CD14-positive monocyte (primary cell): ENCODE results near the gene GRAP. TPM values are rescaled to one million over a fixed set of nuclear protein-coding genes. Genes with fewer than 3 reads are reported as not detected.
A peak's percentile ranks its signal among the peaks of the same experiment; 100 is the strongest.

ENCODE experiments used
- DNase-seq, 3 donors: peaks; one replicate each; pipeline ENCODE4 v3.0.0-alpha.2; 2011 to 2022
- H2AFZ ChIP-seq: 2 replicates; pipeline ENCODE4 v1.6.0; 2012; ENCODE audit warnings: mild to moderate bottlenecking, low read depth, low read length, inconsistent platforms; ENCODE audit not compliant: insufficient read depth, poor library complexity, severe bottlenecking
- H3K27ac ChIP-seq, 2 donors: 1 replicate in 1 of 2; 2 replicates in 1 of 2; pipeline ENCODE4 v1.5.1; 2012 to 2013; ENCODE audit warnings: low read length in 2 of 2, control low read depth in 1 of 2, inconsistent platforms in 1 of 2, low read depth in 1 of 2, mild to moderate bottlenecking in 1 of 2
- H3K27me3 ChIP-seq, 2 donors: one replicate each; pipeline versions ENCODE4 v1.6.0 to v1.6.1; 2011 to 2013; ENCODE audit warnings: low read length in 2 of 2; ENCODE audit not compliant: control insufficient read depth in 2 of 2, insufficient read depth in 2 of 2
- H3K36me3 ChIP-seq, 2 donors: replicated peaks in 1 of 2; 1 replicate in 1 of 2; 2 replicates in 1 of 2; pipeline versions ENCODE4 v1.5.1 to v1.6.1; 2012 to 2013; ENCODE audit warnings: low read length in 2 of 2, control low read depth in 1 of 2, inconsistent platforms in 1 of 2, mild to moderate bottlenecking in 1 of 2; ENCODE audit not compliant: insufficient read depth in 2 of 2, control insufficient read depth in 1 of 2
- H3K4me1 ChIP-seq, 2 donors: 1 replicate in 1 of 2; 2 replicates in 1 of 2; pipeline versions ENCODE4 v1.5.1 to v1.6.1; 2012 to 2013; ENCODE audit warnings: low read length in 2 of 2, control low read depth in 1 of 2, inconsistent platforms in 1 of 2, mild to moderate bottlenecking in 1 of 2, moderate library complexity in 1 of 2; ENCODE audit not compliant: insufficient read depth in 2 of 2, control insufficient read depth in 1 of 2
- H3K4me2 ChIP-seq: replicated peaks from 2 replicates; pipeline ENCODE3; 2012; ENCODE audit warnings: low read length, moderate library complexity, mild to moderate bottlenecking; ENCODE audit not compliant: poor library complexity, severe bottlenecking; ENCODE audit errors: extremely low read depth
- H3K4me3 ChIP-seq, 3 experiments: fragments of 200-600 bp in 1 of 3; sonication (generic) in 1 of 3; replicated peaks in 1 of 3; 1 replicate in 2 of 3; 2 replicates in 1 of 3; pipeline ENCODE4 v1.5.1; 2011 to 2013; ENCODE audit warnings: low read length in 3 of 3, mild to moderate bottlenecking in 3 of 3, control low read depth in 2 of 3, low read depth in 2 of 3, inconsistent platforms in 1 of 3, moderate library complexity in 1 of 3
- H3K79me2 ChIP-seq: 2 replicates; pipeline ENCODE4 v1.6.0; 2012; ENCODE audit warnings: mild to moderate bottlenecking, control low read depth, inconsistent platforms, low read length, moderate library complexity; ENCODE audit not compliant: insufficient read depth
- H3K9ac ChIP-seq: 2 replicates; pipeline ENCODE4 v1.6.0; 2017; ENCODE audit warnings: low read length, mild to moderate bottlenecking; ENCODE audit not compliant: insufficient read depth, poor library complexity, severe bottlenecking
- H3K9me3 ChIP-seq, 2 donors: replicated peaks in 1 of 2; 1 replicate in 1 of 2; 2 replicates in 1 of 2; pipeline versions ENCODE4 v1.5.1 to v1.6.1; 2012 to 2013; ENCODE audit warnings: low read length in 2 of 2, control low read depth in 1 of 2; ENCODE audit not compliant: control insufficient read depth in 1 of 2, insufficient read depth in 1 of 2
- H4K20me1 ChIP-seq: 2 replicates; pipeline ENCODE4 v1.6.0; 2012; ENCODE audit warnings: mild to moderate bottlenecking, low read length, control low read depth, moderate library complexity; ENCODE audit not compliant: insufficient read depth
- H3K27ac Mint-ChIP-seq, 7 donors: one replicate each; pipeline ENCODE4 v1.8.0; 2020; ENCODE audit warnings: mild to moderate bottlenecking in 7 of 7, mixed read lengths in 7 of 7, moderate library complexity in 6 of 7, inconsistent platforms in 2 of 7
- H3K27me3 Mint-ChIP-seq, 3 donors: one replicate each; pipeline ENCODE4 v1.8.0; 2021 to 2022; ENCODE audit warnings: low read depth in 3 of 3, mild to moderate bottlenecking in 3 of 3, mixed read lengths in 3 of 3, moderate library complexity in 3 of 3, inconsistent platforms in 1 of 3
- H3K36me3 Mint-ChIP-seq, 2 donors: one replicate each; pipeline ENCODE4 v1.8.0; 2020; ENCODE audit warnings: mixed read lengths in 2 of 2, inconsistent platforms in 1 of 2, mild to moderate bottlenecking in 1 of 2
- H3K4me1 Mint-ChIP-seq: one replicate; pipeline ENCODE4 v1.8.0; 2020; ENCODE audit warnings: mild to moderate bottlenecking, mixed read lengths
- H3K4me3 Mint-ChIP-seq, 2 donors: one replicate each; pipeline ENCODE4 v1.8.0; 2020; ENCODE audit warnings: mild to moderate bottlenecking in 2 of 2, mixed read lengths in 2 of 2, moderate library complexity in 1 of 2
- H3K9me3 Mint-ChIP-seq, 7 donors: one replicate each; pipeline ENCODE4 v1.8.0; 2020 to 2022; ENCODE audit warnings: mixed read lengths in 7 of 7, mild to moderate bottlenecking in 6 of 7, moderate library complexity in 6 of 7, inconsistent platforms in 2 of 7
- CTCF ChIP-seq: fragments of 200-600 bp; IDR thresholded peaks from one replicate; pipeline ENCODE4 v1.8.0; 2022; ENCODE audit warnings: antibody characterized with exemption, mild to moderate bottlenecking
- WGBS: methylation state at CpG from one replicate; pipeline ENCODE4 v1.1.5; 2013; ENCODE audit warnings: missing lambda C conversion rate; ENCODE audit not compliant: insufficient coverage; 5-methylcytosine and 5-hydroxymethylcytosine counted together
- intact Hi-C, 2 donors: fragments of 100-400 bp; cut with micrococcal nuclease; formaldehyde crosslinking; loops; one replicate each; pipeline versions ENCODE4 v1.15.0 to v1.15.1; 2023
- polyA plus RNA-seq, 3 donors: library from polyadenylated mRNA; depleted of rRNA in 1 of 3; unstranded in 2 of 3; stranded (reverse) in 1 of 3; fragments of 300-500 nt in 2 of 3; fragments of >200 nt in 1 of 3; fragmentation: Illumina TruSeq in 2 of 3; gene quantifications; 1 replicate in 2 of 3; 2 replicates in 1 of 3; pipeline ENCODE4 v1.2.3, GENCODE V29; 2012 to 2021

Gene GRAP
- polyA plus RNA-seq, 3 donors: 3.9 to 5.9 (median 4.5) TPM

GRCh38 chr17:19004421-19005136, 42.2 kb downstream of the GRAP start, which contains the start of gene FAM83G:
Gene FAM83G (minus strand): TSS chr17:19004764. CDS start chr17:19004041, 723 bp downstream.
- H3K36me3 ChIP-seq: no peaks in the 10 kb centered on the region

More at GRCh38 chr17:19004421-19005136, 42.2 kb downstream of the GRAP start, which contains the start of gene FAM83G:
- H3K4me3 ChIP-seq: peak within 1 kb of the TSS; percentile 52 to 73 (median 57)
- H4K20me1 ChIP-seq: no peaks in the 10 kb centered on the region
- peak within 1 kb of the TSS; percentile 70 for H3K9ac ChIP-seq
- Mint-ChIP-seq H3K27me3 (peaks cover 22 to 53% (median 38%) of the 10 kb centered on the region in 3 donors), H3K9me3 (peaks cover 0 to 12% (median 2%) of the 10 kb centered on the region in 7 donors), H3K4me1 (peaks cover 12% of the 10 kb centered on the region), H3K36me3 (peaks cover 0 to 3% of the 10 kb centered on the region in 2 donors), H3K4me3 (peak within 1 kb of the TSS; percentile 88 to 94), H3K27ac (peak within 1 kb of the TSS in 6 of 7 donors; percentile 35 to 92 (median 71))
- 8% methylated on average over 67 of the region's 67 CpGs for WGBS
- DNase-seq: peak; percentile 68 to 83 (median 73)
- H3K27me3 ChIP-seq: peaks cover 0 to 34% of the 10 kb centered on the region in 2 donors
- TF ChIP-seq CTCF: no peak
- no peak within 1 kb of the TSS for H3K27ac ChIP-seq
- no peaks in the 10 kb centered on the region for H3K9me3 ChIP-seq
- no peaks in the 10 kb centered on the region for H3K79me2 ChIP-seq
- intact Hi-C loops: loop anchor here in 1 of 2 donors (10.0 kb wide), 1 partner anchor 50 kb away; the partner anchor contains the start of gene SLC5A10
- H2AFZ ChIP-seq: peak within 1 kb of the TSS; percentile 63
- peak within 1 kb of the TSS; percentile 79 for H3K4me2 ChIP-seq
- peaks cover 5 to 24% of the 10 kb centered on the region in 2 donors for H3K4me1 ChIP-seq
